SK-N-SH (cell line): ENCODE results near the gene WDTC1. TPM values are rescaled to one million over a fixed set of nuclear protein-coding genes. Genes with fewer than 3 reads are reported as not detected.

ENCODE experiments used
- CTCF ChIA-PET: fragments of 300-600, 350-600 bp; formaldehyde crosslinking; extraction: SDS; loops from one replicate; lab custom pipeline; 2021; lab: Yijun Ruan, JAX
- POLR2A ChIA-PET: fragments of 350-600 bp; sonication (Branson Sonifier 250); formaldehyde crosslinking; extraction: SDS; loops from one replicate; lab custom pipeline; 2020; ENCODE audit warnings: antibody characterized with exemption, inconsistent platforms; lab: Yijun Ruan, JAX
- DNase-seq: peaks from one replicate; pipeline ENCODE4 v3.0.0; 2012
- H2AFZ ChIP-seq: fragments of 200-600 bp; sonication (generic); 2 replicates; pipeline ENCODE4 v1.8.1; 2016; ENCODE audit warnings: antibody characterized with exemption, mild to moderate bottlenecking, low read depth
- H3F3A ChIP-seq: fragments of 200-600 bp; sonication (generic); replicated peaks from 2 replicates; pipeline ENCODE3; 2016; ENCODE audit warnings: antibody characterized with exemption, mild to moderate bottlenecking; ENCODE audit not compliant: insufficient read depth
- H3K27ac ChIP-seq, 2 experiments: fragments of 200-500 bp in 1 of 2; fragments of 200-600 bp in 1 of 2; sonication (Bioruptor generic) in 1 of 2; sonication (generic), shearing (Covaris generic) in 1 of 2; 2 replicates each; pipeline versions ENCODE4 v1.5.1 to v1.6.1; 2014 to 2016; ENCODE audit warnings: low read depth in 2 of 2, inconsistent platforms in 1 of 2, low read length in 1 of 2, mild to moderate bottlenecking in 1 of 2, mixed read lengths in 1 of 2
- H3K27me3 ChIP-seq: fragments of 200-600 bp; sonication (generic), shearing (Covaris generic); 2 replicates; pipeline ENCODE4 v1.6.1; 2016; ENCODE audit warnings: mixed run types; ENCODE audit not compliant: insufficient read depth
- H3K36me3 ChIP-seq, 2 experiments: fragments of 200-500 bp in 1 of 2; fragments of 200-600 bp in 1 of 2; sonication (Bioruptor generic) in 1 of 2; sonication (generic) in 1 of 2; replicated peaks in 1 of 2; 2 replicates each; pipeline versions ENCODE3 to v1.5.1; 2014 to 2016; ENCODE audit warnings: low read length in 1 of 2, mild to moderate bottlenecking in 1 of 2; ENCODE audit not compliant: insufficient read depth in 2 of 2, control insufficient read depth in 1 of 2
- H3K4me1 ChIP-seq, 2 experiments: fragments of 200-500 bp in 1 of 2; fragments of 200-600 bp in 1 of 2; sonication (Bioruptor generic) in 1 of 2; sonication (generic), shearing (Covaris generic) in 1 of 2; 2 replicates each; pipeline versions ENCODE4 v1.5.1 to v1.6.1; 2014 to 2016; ENCODE audit warnings: low read depth in 1 of 2, low read length in 1 of 2, mixed run types in 1 of 2; ENCODE audit not compliant: insufficient read depth in 2 of 2, control insufficient read depth in 1 of 2
- H3K4me2 ChIP-seq: fragments of 200-600 bp; sonication (generic), shearing (Covaris generic); 2 replicates; pipeline ENCODE4 v1.6.1; 2017; ENCODE audit warnings: mixed run types
- H3K4me3 ChIP-seq, 2 experiments: fragments of 200-500 bp in 1 of 2; fragments of 200-600 bp in 1 of 2; sonication (Bioruptor generic) in 1 of 2; sonication (generic), shearing (Covaris generic) in 1 of 2; 2 replicates each; pipeline versions ENCODE4 v1.5.1 to v1.8.1; 2014 to 2016; ENCODE audit warnings: low read depth in 2 of 2, inconsistent platforms in 1 of 2, low read length in 1 of 2, mild to moderate bottlenecking in 1 of 2, mixed read lengths in 1 of 2, moderate library complexity in 1 of 2
- H3K79me2 ChIP-seq: fragments of 200-600 bp; sonication (generic); 2 replicates; pipeline ENCODE4 v1.8.1; 2017; ENCODE audit warnings: mild to moderate bottlenecking; ENCODE audit not compliant: insufficient read depth
- H3K9ac ChIP-seq: fragments of 200-600 bp; sonication (generic); 2 replicates; pipeline ENCODE4 v1.6.1; 2017; ENCODE audit warnings: mixed run types
- H3K9me2 ChIP-seq: fragments of 200-600 bp; sonication (generic); 2 replicates; pipeline ENCODE4 v1.6.1; 2017; ENCODE audit warnings: mixed run types
- H3K9me3 ChIP-seq: fragments of 200-600 bp; sonication (generic); 2 replicates; pipeline ENCODE4 v1.6.1; 2017; ENCODE audit warnings: mixed run types, mild to moderate bottlenecking, moderate library complexity
- H4K20me1 ChIP-seq: fragments of 200-600 bp; sonication (generic); 2 replicates; pipeline ENCODE4 v1.6.1; 2017; ENCODE audit warnings: mild to moderate bottlenecking, mixed run types; ENCODE audit not compliant: insufficient read depth
- CHD2 ChIP-seq: fragments of 150-350 bp; IDR thresholded peaks from 2 replicates; pipeline ENCODE4 v1.6.1; 2018; ENCODE audit warnings: low read length; ENCODE audit not compliant: partially characterized antibody
- FOSL2 ChIP-seq: IDR thresholded peaks from 2 replicates; pipeline ENCODE4 v1.4.0; 2012; ENCODE audit warnings: low read depth, mild to moderate bottlenecking, moderate library complexity, borderline replicate concordance
- JUND ChIP-seq: IDR thresholded peaks from 2 replicates; pipeline ENCODE4 v1.4.0; 2012
- NRF1 ChIP-seq: IDR thresholded peaks from 2 replicates; pipeline ENCODE4 v1.6.1; 2012; ENCODE audit warnings: low read depth, mild to moderate bottlenecking, low read length
- POLR2AphosphoS5 ChIP-seq: IDR thresholded peaks from 2 replicates; pipeline ENCODE4 v1.6.1; 2012; ENCODE audit warnings: low read depth, low read length
- RCOR1 ChIP-seq: fragments of 150-350 bp; IDR thresholded peaks from 2 replicates; pipeline ENCODE4 v1.6.1; 2017; ENCODE audit warnings: antibody characterized with exemption, low read length
- RFX5 ChIP-seq: IDR thresholded peaks from 2 replicates; pipeline ENCODE4 v1.6.1; 2012; ENCODE audit warnings: mild to moderate bottlenecking, improper control_type of control experiment, low read length
- RXRA ChIP-seq: IDR thresholded peaks from 2 replicates; pipeline ENCODE4 v1.4.0; 2012; ENCODE audit warnings: low read depth, mild to moderate bottlenecking, borderline replicate concordance
- TEAD4 ChIP-seq: IDR thresholded peaks from 2 replicates; pipeline ENCODE4 v1.4.0; 2012; ENCODE audit warnings: mild to moderate bottlenecking, borderline replicate concordance; ENCODE audit not compliant: insufficient read depth
- WGBS: methylation state at CpG from one replicate; pipeline ENCODE4 v1.1.6; 2017; ENCODE audit warnings: low lambda C conversion rate; 5-methylcytosine and 5-hydroxymethylcytosine counted together
- polyA plus RNA-seq, 3 experiments: library from polyadenylated mRNA; depleted of rRNA; stranded (reverse); fragments of >200 nt; gene quantifications; 2 replicates each; pipeline ENCODE4 v1.2.3, GENCODE V29; 2012
- TF ChIP-seq, protein P1 (sequence below): IDR thresholded peaks from 2 replicates; pipeline ENCODE4 v1.4.0; 2012; ENCODE audit warnings: low read depth
- TF ChIP-seq, protein P2 (sequence below): fragments of 200-600 bp; sonication (generic); IDR thresholded peaks from 2 replicates; pipeline ENCODE4 v1.6.1; 2017; ENCODE audit warnings: antibody characterized with exemption, mild to moderate bottlenecking, moderate library complexity
- TF ChIP-seq, protein P3 (sequence below): IDR thresholded peaks from 2 replicates; pipeline ENCODE4 v1.4.0; 2012; ENCODE audit warnings: low read depth, borderline replicate concordance
- TF ChIP-seq, protein P4 (sequence below): fragments of 150-350 bp; IDR thresholded peaks from 2 replicates; pipeline ENCODE4 v1.6.1; 2017; ENCODE audit warnings: antibody characterized with exemption, low read length, low read depth, borderline replicate concordance
- TF ChIP-seq, protein P5 (sequence below): IDR thresholded peaks from 2 replicates; pipeline ENCODE4 v1.6.1; 2012; ENCODE audit warnings: mild to moderate bottlenecking, low read depth, low read length, moderate library complexity
- TF ChIP-seq, protein P6 (sequence below): IDR thresholded peaks from 2 replicates; pipeline ENCODE4 v1.4.0; 2012; ENCODE audit warnings: low read depth, borderline replicate concordance

Gene WDTC1
- polyA plus RNA-seq, 1 of the 3 experiments (the other 2 are of a cell fraction) = 12.0 TPM

DNA sequence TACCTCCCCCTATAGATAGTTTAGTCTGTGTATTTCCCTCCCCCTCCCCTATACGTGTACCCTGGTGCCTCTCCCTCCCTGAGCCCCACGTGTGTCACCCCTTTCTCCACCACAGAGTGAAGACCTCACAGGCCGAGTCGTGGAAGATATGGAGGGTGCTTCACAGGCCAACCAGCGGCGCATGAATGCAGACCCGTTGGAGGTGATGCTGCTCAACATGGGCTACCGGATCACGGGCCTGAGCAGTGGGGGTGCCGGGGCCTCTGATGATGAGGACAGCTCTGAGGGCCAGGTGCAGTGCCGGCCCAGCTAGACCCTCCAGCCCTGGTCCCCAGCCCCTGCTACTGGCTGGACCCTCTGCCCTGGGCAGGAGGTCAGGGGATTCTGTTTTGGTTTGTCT is 71.6 kb downstream of the WDTC1 start:
- CTCF ChIA-PET = interaction anchor here (1.1 to 23.3 kb wide), 7 partner anchors 9 to 302 kb away, joined by 3 to 731 read pairs (median 5); partner anchors contain the start of genes CD164L2 and GPR3
- H3K4me2 ChIP-seq = no peak overlapping the region
- no peak for DNase-seq
- H3F3A ChIP-seq = peaks cover 2% of the 10 kb centered on the region
- no peaks in the 10 kb centered on the region for H3K27me3 ChIP-seq
- POLR2A ChIA-PET = no interaction called here
- no peak overlapping the region for H2AFZ ChIP-seq
- H4K20me1 ChIP-seq = no peaks in the 10 kb centered on the region
- H3K4me3 ChIP-seq = no peak overlapping the region
- no peaks in the 10 kb centered on the region for H3K9me2 ChIP-seq
- no peak overlapping the region for H3K9ac ChIP-seq
- TF ChIP-seq NRF1 (no peak), RXRA (no peak), RCOR1 (no peak), CHD2 (no peak), FOSL2 (no peak), RFX5 (no peak), TEAD4 (no peak), JUND (no peak), POLR2AphosphoS5 (no peak)
- TF ChIP-seq, protein P1, sequence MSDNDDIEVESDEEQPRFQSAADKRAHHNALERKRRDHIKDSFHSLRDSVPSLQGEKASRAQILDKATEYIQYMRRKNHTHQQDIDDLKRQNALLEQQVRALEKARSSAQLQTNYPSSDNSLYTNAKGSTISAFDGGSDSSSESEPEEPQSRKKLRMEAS = no peak
- TF ChIP-seq, protein P2, sequence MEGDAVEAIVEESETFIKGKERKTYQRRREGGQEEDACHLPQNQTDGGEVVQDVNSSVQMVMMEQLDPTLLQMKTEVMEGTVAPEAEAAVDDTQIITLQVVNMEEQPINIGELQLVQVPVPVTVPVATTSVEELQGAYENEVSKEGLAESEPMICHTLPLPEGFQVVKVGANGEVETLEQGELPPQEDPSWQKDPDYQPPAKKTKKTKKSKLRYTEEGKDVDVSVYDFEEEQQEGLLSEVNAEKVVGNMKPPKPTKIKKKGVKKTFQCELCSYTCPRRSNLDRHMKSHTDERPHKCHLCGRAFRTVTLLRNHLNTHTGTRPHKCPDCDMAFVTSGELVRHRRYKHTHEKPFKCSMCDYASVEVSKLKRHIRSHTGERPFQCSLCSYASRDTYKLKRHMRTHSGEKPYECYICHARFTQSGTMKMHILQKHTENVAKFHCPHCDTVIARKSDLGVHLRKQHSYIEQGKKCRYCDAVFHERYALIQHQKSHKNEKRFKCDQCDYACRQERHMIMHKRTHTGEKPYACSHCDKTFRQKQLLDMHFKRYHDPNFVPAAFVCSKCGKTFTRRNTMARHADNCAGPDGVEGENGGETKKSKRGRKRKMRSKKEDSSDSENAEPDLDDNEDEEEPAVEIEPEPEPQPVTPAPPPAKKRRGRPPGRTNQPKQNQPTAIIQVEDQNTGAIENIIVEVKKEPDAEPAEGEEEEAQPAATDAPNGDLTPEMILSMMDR = no peak
- TF ChIP-seq, protein P3, sequence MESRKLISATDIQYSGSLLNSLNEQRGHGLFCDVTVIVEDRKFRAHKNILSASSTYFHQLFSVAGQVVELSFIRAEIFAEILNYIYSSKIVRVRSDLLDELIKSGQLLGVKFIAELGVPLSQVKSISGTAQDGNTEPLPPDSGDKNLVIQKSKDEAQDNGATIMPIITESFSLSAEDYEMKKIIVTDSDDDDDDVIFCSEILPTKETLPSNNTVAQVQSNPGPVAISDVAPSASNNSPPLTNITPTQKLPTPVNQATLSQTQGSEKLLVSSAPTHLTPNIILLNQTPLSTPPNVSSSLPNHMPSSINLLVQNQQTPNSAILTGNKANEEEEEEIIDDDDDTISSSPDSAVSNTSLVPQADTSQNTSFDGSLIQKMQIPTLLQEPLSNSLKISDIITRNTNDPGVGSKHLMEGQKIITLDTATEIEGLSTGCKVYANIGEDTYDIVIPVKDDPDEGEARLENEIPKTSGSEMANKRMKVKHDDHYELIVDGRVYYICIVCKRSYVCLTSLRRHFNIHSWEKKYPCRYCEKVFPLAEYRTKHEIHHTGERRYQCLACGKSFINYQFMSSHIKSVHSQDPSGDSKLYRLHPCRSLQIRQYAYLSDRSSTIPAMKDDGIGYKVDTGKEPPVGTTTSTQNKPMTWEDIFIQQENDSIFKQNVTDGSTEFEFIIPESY = no peak
- TF ChIP-seq, protein P4, sequence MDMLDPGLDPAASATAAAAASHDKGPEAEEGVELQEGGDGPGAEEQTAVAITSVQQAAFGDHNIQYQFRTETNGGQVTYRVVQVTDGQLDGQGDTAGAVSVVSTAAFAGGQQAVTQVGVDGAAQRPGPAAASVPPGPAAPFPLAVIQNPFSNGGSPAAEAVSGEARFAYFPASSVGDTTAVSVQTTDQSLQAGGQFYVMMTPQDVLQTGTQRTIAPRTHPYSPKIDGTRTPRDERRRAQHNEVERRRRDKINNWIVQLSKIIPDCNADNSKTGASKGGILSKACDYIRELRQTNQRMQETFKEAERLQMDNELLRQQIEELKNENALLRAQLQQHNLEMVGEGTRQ = no peak
- TF ChIP-seq, protein P5, sequence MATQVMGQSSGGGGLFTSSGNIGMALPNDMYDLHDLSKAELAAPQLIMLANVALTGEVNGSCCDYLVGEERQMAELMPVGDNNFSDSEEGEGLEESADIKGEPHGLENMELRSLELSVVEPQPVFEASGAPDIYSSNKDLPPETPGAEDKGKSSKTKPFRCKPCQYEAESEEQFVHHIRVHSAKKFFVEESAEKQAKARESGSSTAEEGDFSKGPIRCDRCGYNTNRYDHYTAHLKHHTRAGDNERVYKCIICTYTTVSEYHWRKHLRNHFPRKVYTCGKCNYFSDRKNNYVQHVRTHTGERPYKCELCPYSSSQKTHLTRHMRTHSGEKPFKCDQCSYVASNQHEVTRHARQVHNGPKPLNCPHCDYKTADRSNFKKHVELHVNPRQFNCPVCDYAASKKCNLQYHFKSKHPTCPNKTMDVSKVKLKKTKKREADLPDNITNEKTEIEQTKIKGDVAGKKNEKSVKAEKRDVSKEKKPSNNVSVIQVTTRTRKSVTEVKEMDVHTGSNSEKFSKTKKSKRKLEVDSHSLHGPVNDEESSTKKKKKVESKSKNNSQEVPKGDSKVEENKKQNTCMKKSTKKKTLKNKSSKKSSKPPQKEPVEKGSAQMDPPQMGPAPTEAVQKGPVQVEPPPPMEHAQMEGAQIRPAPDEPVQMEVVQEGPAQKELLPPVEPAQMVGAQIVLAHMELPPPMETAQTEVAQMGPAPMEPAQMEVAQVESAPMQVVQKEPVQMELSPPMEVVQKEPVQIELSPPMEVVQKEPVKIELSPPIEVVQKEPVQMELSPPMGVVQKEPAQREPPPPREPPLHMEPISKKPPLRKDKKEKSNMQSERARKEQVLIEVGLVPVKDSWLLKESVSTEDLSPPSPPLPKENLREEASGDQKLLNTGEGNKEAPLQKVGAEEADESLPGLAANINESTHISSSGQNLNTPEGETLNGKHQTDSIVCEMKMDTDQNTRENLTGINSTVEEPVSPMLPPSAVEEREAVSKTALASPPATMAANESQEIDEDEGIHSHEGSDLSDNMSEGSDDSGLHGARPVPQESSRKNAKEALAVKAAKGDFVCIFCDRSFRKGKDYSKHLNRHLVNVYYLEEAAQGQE = no peak
- TF ChIP-seq, protein P6, sequence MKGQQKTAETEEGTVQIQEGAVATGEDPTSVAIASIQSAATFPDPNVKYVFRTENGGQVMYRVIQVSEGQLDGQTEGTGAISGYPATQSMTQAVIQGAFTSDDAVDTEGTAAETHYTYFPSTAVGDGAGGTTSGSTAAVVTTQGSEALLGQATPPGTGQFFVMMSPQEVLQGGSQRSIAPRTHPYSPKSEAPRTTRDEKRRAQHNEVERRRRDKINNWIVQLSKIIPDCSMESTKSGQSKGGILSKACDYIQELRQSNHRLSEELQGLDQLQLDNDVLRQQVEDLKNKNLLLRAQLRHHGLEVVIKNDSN = no peak
- WGBS = 80% methylated on average over 6 of the region's 11 CpGs
- peaks cover 4 to 9% of the 10 kb centered on the region in 2 experiments; a peak in 3 of 4 replicates for H3K4me1 ChIP-seq
- H3K36me3 ChIP-seq = peaks cover 0 to 20% of the 10 kb centered on the region in 2 experiments
- H3K9me3 ChIP-seq = no peaks in the 10 kb centered on the region
- H3K27ac ChIP-seq = no peak overlapping the region
- no peaks in the 10 kb centered on the region for H3K79me2 ChIP-seq
